Eye (tissue), 1 donor: ENCODE data around the gene MCCD1.

ENCODE experiments used
- DNase-seq: peaks from one replicate; pipeline ENCODE4 v3.0.0-alpha.2; 2015

The MCCD1 gene

GRCh38 chr6:31513456-31514165 lies 15.2 kb upstream of the MCCD1 start:
- DNase-seq = no peak

- no peak for DNase-seq
Observed at GRCh38 chr6:31521835-31522234, 6.9 kb upstream of the MCCD1 start.

- no peak for DNase-seq
Observed at GRCh38 chr6:31525553-31525931, 3.2 kb upstream of the MCCD1 start.

GRCh38 chr6:31525932-31526591 lies 2.7 kb upstream of the MCCD1 start:
- no peak for DNase-seq

- DNase-seq = no peak
Observed at GRCh38 chr6:31528307-31528777, 420 bp upstream of the MCCD1 start.

GRCh38 chr6:31529329-31530150 lies 778 bp downstream of the MCCD1 start:
- no peak for DNase-seq

- DNase-seq = no peak
Observed at GRCh38 chr6:31530659-31531058, 1.9 kb downstream of the MCCD1 start.

GRCh38 chr6:31531162-31531561 lies 2.4 kb downstream of the MCCD1 start:
- DNase-seq = no peak

GRCh38 chr6:31531771-31532643 lies 3.2 kb downstream of the MCCD1 start:
- DNase-seq = no peak

- no peak for DNase-seq
Observed at GRCh38 chr6:31532644-31533454, 4.1 kb downstream of the MCCD1 start.

- no peak for DNase-seq
Observed at GRCh38 chr6:31533455-31533841, 4.7 kb downstream of the MCCD1 start.

GRCh38 chr6:31534011-31534410 lies 5.2 kb downstream of the MCCD1 start:
- DNase-seq = no peak

- no peak for DNase-seq
Observed at GRCh38 chr6:31534521-31535040, 5.8 kb downstream of the MCCD1 start.

- DNase-seq = no peak
Observed at GRCh38 chr6:31535538-31536324, 7.0 kb downstream of the MCCD1 start.

- no peak for DNase-seq
Observed at GRCh38 chr6:31538805-31539400, 10.1 kb downstream of the MCCD1 start.

GRCh38 chr6:31540640-31541039 lies 11.9 kb downstream of the MCCD1 start:
- no peak for DNase-seq

- no peak for DNase-seq
Observed at GRCh38 chr6:31541059-31541657, 12.4 kb downstream of the MCCD1 start.

- peak; percentile 99 for DNase-seq
Observed at GRCh38 chr6:31541658-31542521, 13.1 kb downstream of the MCCD1 start, which contains the start of gene DDX39B. TSS of gene DDX39B (minus strand) at chr6:31542003. CDS start at chr6:31540532, 1,471 bp downstream.

- DNase-seq = no peak
Observed at GRCh38 chr6:31543639-31544038, 14.9 kb downstream of the MCCD1 start.
